Activated CD4-positive, alpha-beta memory T cell treated with anti-CD3 and anti-CD28 coated beads for 36 hours (primary cell): Measurements from ENCODE around the gene LYZ. TPM values are rescaled to one million over a fixed set of nuclear protein-coding genes. Genes with fewer than 3 reads are reported as not detected.
A peak's percentile ranks its signal among the peaks of the same experiment; 100 is the strongest.

Experiments
- CTCF ChIA-PET: fragments of 350-600 bp; sonication (Branson Sonifier 250); formaldehyde crosslinking; loops from one replicate; lab custom pipeline; 2021; ENCODE audit warnings: antibody characterized with exemption, inconsistent platforms; lab: Charles Lee
- POLR2A ChIA-PET: fragments of 350-600 bp; sonication (Branson Sonifier 250); formaldehyde crosslinking; loops from one replicate; lab custom pipeline; 2021; ENCODE audit warnings: antibody characterized with exemption; lab: Charles Lee
- DNase-seq: peaks from one replicate; pipeline ENCODE4 v3.0.0-alpha.2; 2020
- H3K27ac Mint-ChIP-seq: one replicate; pipeline ENCODE4 v1.8.0; 2021; ENCODE audit warnings: mixed read lengths
- H3K27me3 Mint-ChIP-seq: one replicate; pipeline ENCODE4 v1.8.0; 2021; ENCODE audit warnings: mixed read lengths
- H3K36me3 Mint-ChIP-seq: one replicate; pipeline ENCODE4 v1.8.0; 2021; ENCODE audit warnings: mixed read lengths
- H3K4me1 Mint-ChIP-seq: one replicate; pipeline ENCODE4 v1.8.0; 2021; ENCODE audit warnings: low read depth, mixed read lengths
- H3K4me3 Mint-ChIP-seq: one replicate; pipeline ENCODE4 v1.8.0; 2021; ENCODE audit warnings: mild to moderate bottlenecking, mixed read lengths
- H3K9me3 Mint-ChIP-seq: one replicate; pipeline ENCODE4 v1.8.0; 2021; ENCODE audit warnings: mixed read lengths
- intact Hi-C: fragments of 100-400 bp; cut with micrococcal nuclease; formaldehyde crosslinking; loops from one replicate; pipeline ENCODE4 v1.15.1; 2023
- total RNA-seq, 2 experiments: library from RNA; stranded (reverse); gene quantifications; one replicate each; pipeline ENCODE4 v1.2.3, GENCODE V29; 2021

The LYZ gene
- total RNA-seq, 2 experiments from 2014 or later = not detected

DNA sequence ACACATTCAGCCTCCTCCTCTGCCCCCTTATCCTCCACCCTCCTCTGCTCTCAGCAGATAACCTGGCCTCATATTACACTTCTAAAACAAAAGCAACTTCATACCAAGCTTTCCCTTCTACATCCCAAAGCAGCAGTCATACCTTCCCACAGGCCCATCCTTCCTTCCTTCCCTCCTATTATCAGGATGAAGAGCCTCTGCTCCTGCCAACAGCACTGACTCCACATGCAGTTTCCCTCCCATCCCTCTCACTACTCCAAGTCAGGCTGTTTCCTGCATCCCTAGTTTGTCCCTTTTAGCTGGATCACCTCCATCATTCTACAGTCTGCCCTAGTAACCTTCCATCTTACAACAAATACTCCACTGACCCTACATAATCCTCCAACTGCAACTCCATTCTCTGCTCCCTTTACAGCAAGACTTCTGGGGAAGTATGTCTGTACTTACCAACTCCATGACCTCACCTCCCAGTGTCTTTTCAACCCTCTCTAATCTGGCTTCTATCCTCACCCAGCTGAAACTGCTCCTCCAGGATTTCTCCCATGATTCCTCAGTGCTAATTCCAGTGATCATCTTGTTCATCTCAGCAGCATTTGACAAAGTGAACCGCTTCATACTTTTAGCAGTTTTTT, 6.5 kb downstream of the LYZ start:
- Mint-ChIP-seq H3K9me3 (no peaks in the 10 kb centered on the region), H3K4me1 (peaks cover 17% of the 10 kb centered on the region), H3K27me3 (no peaks in the 10 kb centered on the region), H3K4me3 (no peak overlapping the region), H3K36me3 (no peaks in the 10 kb centered on the region), H3K27ac (no peak overlapping the region)
- intact Hi-C loops = loop anchor here (5.0 kb wide), 1 partner anchor 62 kb away; no protein-coding TSS in a partner anchor
- ChIA-PET POLR2A (no interaction called here), CTCF (interaction anchor here (1.1 to 4.0 kb wide), 3 partner anchors 216 to 375 kb away, joined by 3 to 17 read pairs (median 13); no protein-coding TSS in a partner anchor)
- no peak for DNase-seq

DNA sequence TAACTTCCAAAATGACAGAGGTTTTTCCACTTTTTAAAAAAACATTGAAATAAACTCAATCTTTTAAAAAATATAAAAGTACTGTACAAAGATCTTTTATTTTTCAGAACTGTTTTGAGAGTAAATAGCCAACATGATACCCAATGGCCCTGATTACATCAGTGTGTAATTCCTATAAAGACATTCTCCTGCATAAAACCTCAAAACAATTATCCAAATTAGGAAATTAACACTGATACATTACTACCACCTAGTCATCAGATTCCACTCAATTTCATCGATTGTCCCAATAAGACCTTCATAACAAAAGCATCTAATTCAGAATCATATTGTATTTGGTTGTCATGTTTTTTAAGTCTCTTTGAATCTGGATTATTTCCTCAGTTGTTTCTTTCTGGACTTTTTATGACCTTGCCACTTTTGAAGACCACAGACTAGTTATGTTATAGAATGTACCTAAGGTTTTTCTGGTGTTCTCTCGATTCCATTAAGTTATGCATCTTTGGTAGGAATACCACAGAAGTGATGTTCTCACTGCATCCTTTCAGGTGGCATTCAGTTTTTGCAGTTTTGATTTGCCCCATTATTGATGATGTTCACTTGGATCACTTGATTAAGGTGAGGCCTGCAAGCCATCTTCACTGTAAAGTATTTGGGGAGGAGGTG, 7.3 kb downstream of the LYZ start:
- Mint-ChIP-seq H3K36me3 (peaks cover 4% of the 10 kb centered on the region), H3K4me1 (peaks cover 21% of the 10 kb centered on the region), H3K27ac (no peak overlapping the region), H3K27me3 (no peaks in the 10 kb centered on the region), H3K4me3 (no peak overlapping the region), H3K9me3 (no peaks in the 10 kb centered on the region)
- intact Hi-C loops = loop anchor here (5.0 kb wide), 1 partner anchor 63 kb away; no protein-coding TSS in a partner anchor
- no peak for DNase-seq
- ChIA-PET CTCF (interaction anchor here (3.6 to 3.8 kb wide), 2 partner anchors 216 to 284 kb away, joined by 48 to 76 read pairs; no protein-coding TSS in a partner anchor), POLR2A (no interaction called here)

DNA sequence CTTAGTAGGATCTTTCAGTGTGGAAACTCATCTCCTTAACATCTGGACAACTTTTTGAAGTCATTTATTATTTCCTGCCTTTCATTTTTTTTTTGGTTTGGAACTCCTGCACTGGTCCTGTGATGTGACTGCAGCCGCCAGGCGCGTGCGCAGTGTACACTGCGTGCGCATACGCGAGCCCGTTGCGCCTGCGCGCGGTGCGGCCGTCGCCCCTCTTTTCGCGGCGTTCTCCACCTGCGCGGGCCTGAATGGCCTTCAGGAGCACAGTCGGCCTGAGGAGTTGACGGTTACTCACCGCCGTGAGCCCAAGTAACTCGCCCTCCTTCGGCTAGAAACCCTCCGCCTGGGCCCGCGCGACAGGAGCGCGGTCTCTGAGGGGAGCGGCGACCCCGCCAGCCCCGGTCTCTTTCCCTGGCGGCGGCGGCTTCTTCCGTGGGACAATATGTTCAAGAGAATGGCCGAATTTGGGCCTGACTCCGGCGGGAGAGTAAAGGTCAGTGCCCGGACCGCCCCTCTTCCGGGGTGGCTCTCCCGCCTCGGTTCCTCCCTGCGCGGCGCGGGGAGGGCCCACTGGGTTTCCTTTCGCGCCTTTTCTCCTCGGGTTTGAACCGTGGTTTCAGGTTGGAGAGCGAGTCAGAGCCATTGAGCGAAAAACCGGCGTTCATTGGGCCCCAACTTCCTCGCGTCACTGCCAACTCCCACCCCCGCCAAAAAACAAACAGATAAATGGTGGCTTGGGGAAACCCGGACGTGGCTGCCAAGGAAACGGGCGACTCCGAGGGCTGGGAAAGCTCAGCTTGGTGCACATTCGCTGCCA, 11.6 kb downstream of the LYZ start, which contains the start of gene YEATS4:
TSS of gene YEATS4 (plus strand) at position 213 of the 817 bp plus-strand sequence. CDS start at position 443, 230 bp downstream.
- Mint-ChIP-seq H3K4me3 (peak within 1 kb of the TSS; percentile 76), H3K4me1 (peaks cover 32% of the 10 kb centered on the region), H3K27ac (peak within 1 kb of the TSS; percentile 94), H3K27me3 (no peaks in the 10 kb centered on the region), H3K36me3 (peaks cover 15% of the 10 kb centered on the region), H3K9me3 (no peaks in the 10 kb centered on the region)
- peak; percentile 95 for DNase-seq
- CTCF ChIA-PET = interaction anchor here (0.6 to 2.0 kb wide), 5 partner anchors 22 to 227 kb away, joined by 3 to 9 read pairs (median 3); partner anchors contain the start of gene FRS2
- intact Hi-C loops = loop anchor here (1.0 to 5.0 kb wide), 8 partner anchors 28 to 1007 kb away; partner anchors contain the start of genes CNOT2, CPSF6, FRS2 and KCNMB4
- POLR2A ChIA-PET = interaction anchor here (0.6 to 1.4 kb wide), 5 partner anchors 30 to 211 kb away, joined by 3 to 10 read pairs (median 4); partner anchors contain the start of gene FRS2

DNA sequence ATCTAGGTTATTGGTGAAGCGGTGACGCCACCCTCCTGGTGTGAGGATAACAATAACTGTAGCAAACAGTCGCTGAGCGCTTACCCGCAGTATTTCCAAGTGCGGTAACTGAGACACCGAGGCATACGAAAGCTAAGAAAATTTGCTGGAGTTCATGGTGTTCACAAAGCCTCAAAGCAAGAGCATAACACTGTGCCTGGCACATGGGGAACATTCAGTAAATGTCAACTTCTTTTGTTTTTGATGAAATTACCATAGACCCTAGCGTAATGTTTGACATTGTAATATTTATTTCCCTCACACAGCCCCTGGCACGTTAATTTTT, 12.1 kb downstream of the LYZ start:
- H3K27me3 Mint-ChIP-seq = no peaks in the 10 kb centered on the region
- peaks cover 15% of the 10 kb centered on the region for H3K36me3 Mint-ChIP-seq
- CTCF ChIA-PET = interaction anchor here (0.6 to 1.5 kb wide), 3 partner anchors 21 to 227 kb away, joined by 3 to 7 read pairs (median 3); no protein-coding TSS in a partner anchor
- H3K9me3 Mint-ChIP-seq = no peaks in the 10 kb centered on the region
- H3K4me1 Mint-ChIP-seq = peaks cover 32% of the 10 kb centered on the region
- POLR2A ChIA-PET = interaction anchor here (0.6 to 1.2 kb wide), 4 partner anchors 30 to 110 kb away, joined by 3 to 10 read pairs (median 4); partner anchors contain the start of gene FRS2
- no peak for DNase-seq
- peak overlapping the region; percentile 76 for H3K4me3 Mint-ChIP-seq
- H3K27ac Mint-ChIP-seq = peak overlapping the region; percentile 94
- intact Hi-C loops = loop anchor here (1.0 kb wide), 1 partner anchor 121 kb away; the partner anchor contains the start of gene CPSF6

DNA sequence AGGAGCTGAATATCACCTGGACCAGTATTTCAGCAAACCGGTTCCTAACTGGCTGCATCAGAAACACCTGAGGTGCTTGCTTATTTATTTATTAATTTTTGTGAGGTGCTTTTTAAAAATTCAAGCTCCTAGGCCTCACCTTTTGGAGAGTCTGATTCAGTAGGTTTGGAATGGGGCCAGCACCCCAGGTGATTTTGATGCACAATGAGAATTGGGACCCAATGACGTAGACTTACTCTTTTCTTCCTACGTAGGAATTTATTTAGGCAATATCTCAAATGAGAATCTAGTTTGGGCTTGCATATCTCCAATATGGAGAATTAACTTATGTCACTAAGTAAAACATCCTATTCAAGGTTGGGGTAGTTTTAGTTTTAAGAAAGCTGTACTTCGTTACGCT, 18.6 kb downstream of the LYZ start:
- intact Hi-C loops = no loop called here
- no peak overlapping the region for H3K4me3 Mint-ChIP-seq
- ChIA-PET POLR2A (no interaction called here), CTCF (interaction anchor here (1.3 kb wide), 1 partner anchor 9 kb away, joined by 4 read pairs; no protein-coding TSS in a partner anchor)
- peaks cover 39% of the 10 kb centered on the region for H3K36me3 Mint-ChIP-seq
- H3K4me1 Mint-ChIP-seq = peaks cover 11% of the 10 kb centered on the region
- H3K9me3 Mint-ChIP-seq = no peaks in the 10 kb centered on the region
- no peak overlapping the region for H3K27ac Mint-ChIP-seq
- DNase-seq = no peak
- H3K27me3 Mint-ChIP-seq = no peaks in the 10 kb centered on the region

DNA sequence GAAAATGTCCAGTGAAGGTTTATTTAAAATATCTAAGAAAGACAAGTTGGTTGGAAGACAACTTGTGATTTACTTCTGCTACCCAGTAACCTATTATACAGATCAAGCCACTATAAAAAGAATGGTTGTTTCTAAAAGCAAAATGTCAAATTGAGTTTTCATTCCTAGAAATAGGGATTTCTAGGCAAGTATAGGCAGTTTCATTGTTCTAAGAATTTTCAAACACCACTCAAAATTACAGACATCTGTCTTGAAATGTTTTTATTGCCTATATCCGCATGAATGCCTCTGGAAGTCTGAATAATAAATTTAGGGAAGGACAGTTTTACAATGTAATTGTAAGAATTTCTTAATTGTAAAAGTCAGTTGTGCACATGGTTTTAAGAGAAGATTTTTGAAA, 20.0 kb downstream of the LYZ start:
- Mint-ChIP-seq H3K9me3 (no peaks in the 10 kb centered on the region), H3K4me1 (peaks cover 11% of the 10 kb centered on the region), H3K27ac (no peak overlapping the region), H3K4me3 (no peak overlapping the region), H3K27me3 (no peaks in the 10 kb centered on the region), H3K36me3 (peaks cover 49% of the 10 kb centered on the region)
- ChIA-PET CTCF (interaction anchor here (0.6 kb wide), 1 partner anchor 203 kb away, joined by 4 read pairs; no protein-coding TSS in a partner anchor), POLR2A (no interaction called here)
- intact Hi-C loops = no loop called here
- no peak for DNase-seq

DNA sequence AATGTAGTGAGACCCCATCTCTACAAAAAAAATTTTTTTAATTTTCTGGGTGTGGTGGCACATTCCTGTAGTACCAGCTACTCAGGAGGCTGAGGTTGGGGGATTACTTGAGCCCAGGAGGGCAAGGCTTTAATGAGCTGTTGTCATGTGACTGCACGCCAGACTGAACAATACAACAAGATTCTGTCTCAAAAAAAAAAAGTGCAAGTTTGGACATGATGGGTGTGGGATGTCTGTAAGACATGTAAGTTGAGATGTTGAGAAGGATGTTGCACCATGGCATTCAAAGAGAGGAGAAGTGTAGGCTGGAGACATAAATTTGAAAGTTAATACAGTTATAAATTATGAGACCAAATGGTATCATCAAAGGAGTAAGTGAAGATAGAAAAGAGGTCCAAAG, 34.9 kb downstream of the LYZ start:
- CTCF ChIA-PET = no interaction called here
- Mint-ChIP-seq H3K4me1 (peaks cover 11% of the 10 kb centered on the region), H3K9me3 (no peaks in the 10 kb centered on the region), H3K36me3 (peaks cover 36% of the 10 kb centered on the region), H3K27me3 (no peaks in the 10 kb centered on the region), H3K4me3 (no peak overlapping the region), H3K27ac (no peak overlapping the region)
- POLR2A ChIA-PET = no interaction called here
- no peak for DNase-seq
- intact Hi-C loops = no loop called here

DNA sequence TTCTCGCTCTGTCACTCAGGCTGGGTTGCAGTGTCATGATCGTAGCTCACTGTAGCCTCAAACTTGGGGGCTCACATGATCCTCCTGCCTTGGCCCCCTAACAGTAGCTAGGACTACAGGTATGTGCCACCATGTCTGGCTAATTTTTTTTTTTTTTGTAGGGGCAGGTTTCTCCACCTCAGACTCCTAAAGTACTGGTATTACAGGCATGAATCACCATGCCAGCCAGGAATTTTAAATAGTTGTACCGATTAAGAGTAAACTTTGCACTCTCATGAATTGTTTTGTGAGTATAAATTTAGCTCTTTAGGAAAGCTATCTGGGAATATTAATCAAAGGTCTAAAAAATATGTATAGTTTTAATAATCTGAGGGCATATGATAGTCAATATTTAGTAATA, 36.9 kb downstream of the LYZ start:
- CTCF ChIA-PET = interaction anchor here (1.9 to 6.1 kb wide), 2 partner anchors 186 to 254 kb away, joined by 8 to 45 read pairs; no protein-coding TSS in a partner anchor
- intact Hi-C loops = no loop called here
- H3K4me1 Mint-ChIP-seq = peaks cover 11% of the 10 kb centered on the region

DNA sequence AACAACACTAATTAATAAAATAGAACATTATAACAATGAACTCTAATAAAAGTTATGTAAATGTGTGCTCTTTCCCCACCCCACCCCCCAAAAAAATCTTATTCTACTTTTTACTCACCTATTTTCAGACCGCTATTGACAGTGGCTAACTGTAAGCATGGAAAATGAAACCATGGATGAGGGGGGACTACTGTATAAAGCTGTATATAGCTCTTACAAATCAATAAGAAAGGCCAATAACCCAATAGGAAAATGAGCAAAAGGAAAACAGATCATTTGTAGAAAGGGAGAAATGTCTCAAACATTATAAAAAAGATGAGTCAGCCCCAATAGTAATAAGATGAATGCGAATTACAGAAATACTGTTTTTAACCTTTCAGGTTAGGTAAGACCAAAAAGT, 38.7 kb downstream of the LYZ start:
- CTCF ChIA-PET = interaction anchor here (1.0 to 6.1 kb wide), 3 partner anchors 29 to 200 kb away, joined by 3 to 45 read pairs (median 9); no protein-coding TSS in a partner anchor
- POLR2A ChIA-PET = no interaction called here
- Mint-ChIP-seq H3K27me3 (no peaks in the 10 kb centered on the region), H3K36me3 (peaks cover 37% of the 10 kb centered on the region), H3K4me3 (no peak overlapping the region), H3K9me3 (no peaks in the 10 kb centered on the region), H3K27ac (no peak overlapping the region), H3K4me1 (peaks cover 15% of the 10 kb centered on the region)
- DNase-seq = no peak
- intact Hi-C loops = no loop called here

More for the DNA sequence above, 36.9 kb downstream of the LYZ start:
- DNase-seq = no peak
- H3K36me3 Mint-ChIP-seq = peaks cover 30% of the 10 kb centered on the region
- no peak overlapping the region for H3K27ac Mint-ChIP-seq
- H3K4me3 Mint-ChIP-seq = no peak overlapping the region
- no peaks in the 10 kb centered on the region for H3K27me3 Mint-ChIP-seq
- H3K9me3 Mint-ChIP-seq = no peaks in the 10 kb centered on the region
- POLR2A ChIA-PET = no interaction called here

DNA sequence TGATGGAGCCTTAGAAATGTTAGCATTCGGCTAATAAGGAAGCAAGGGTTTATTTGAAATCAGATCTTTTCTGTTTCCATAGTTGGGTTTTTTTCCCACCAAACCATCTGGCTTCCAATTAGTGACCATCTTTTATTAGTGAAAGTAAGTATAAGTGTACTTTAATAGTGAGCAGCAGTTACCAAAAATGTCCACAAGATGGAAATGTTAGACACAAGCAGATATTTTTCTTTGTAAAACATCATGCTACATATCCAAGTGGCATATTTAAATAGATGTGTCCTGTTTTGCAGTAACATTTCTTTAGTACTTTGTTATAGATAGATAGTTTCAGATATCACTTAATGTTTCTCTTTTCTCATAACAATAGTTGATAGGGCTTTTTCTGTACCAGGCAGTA, 40.2 kb downstream of the LYZ start:
- intact Hi-C loops = no loop called here
- Mint-ChIP-seq H3K4me1 (peaks cover 21% of the 10 kb centered on the region), H3K27me3 (no peaks in the 10 kb centered on the region), H3K27ac (no peak overlapping the region), H3K36me3 (peaks cover 36% of the 10 kb centered on the region), H3K4me3 (no peak overlapping the region), H3K9me3 (no peaks in the 10 kb centered on the region)
- DNase-seq = no peak
- ChIA-PET POLR2A (no interaction called here), CTCF (interaction anchor here (0.6 to 6.1 kb wide), 3 partner anchors 31 to 252 kb away, joined by 3 to 45 read pairs (median 9); no protein-coding TSS in a partner anchor)

DNA sequence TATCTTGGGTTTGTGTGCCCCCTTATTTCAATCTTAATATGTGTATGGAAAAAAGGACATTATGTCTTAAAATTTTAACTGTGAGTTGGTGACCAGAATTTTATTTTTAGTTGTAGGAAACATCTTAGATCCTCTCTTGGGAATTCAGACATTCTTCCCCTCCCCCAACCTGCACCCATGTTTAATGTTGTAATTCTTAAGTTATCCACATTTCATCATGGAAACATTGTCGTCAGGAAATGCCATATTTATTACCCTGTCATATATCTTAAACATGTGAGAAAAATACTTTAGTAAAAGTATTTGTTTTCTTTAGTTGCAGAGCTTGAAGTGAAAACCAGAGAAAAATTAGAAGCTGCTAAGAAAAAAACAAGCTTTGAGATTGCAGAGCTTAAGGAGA, 41.6 kb downstream of the LYZ start:
- Mint-ChIP-seq H3K4me3 (no peak overlapping the region), H3K9me3 (no peaks in the 10 kb centered on the region), H3K27me3 (no peaks in the 10 kb centered on the region), H3K4me1 (peaks cover 21% of the 10 kb centered on the region), H3K36me3 (peaks cover 37% of the 10 kb centered on the region), H3K27ac (no peak overlapping the region)
- POLR2A ChIA-PET = no interaction called here
- intact Hi-C loops = loop anchor here (10.0 kb wide), 1 partner anchor 825 kb away; no protein-coding TSS in a partner anchor
- CTCF ChIA-PET = interaction anchor here (0.6 to 6.1 kb wide), 2 partner anchors 181 to 204 kb away, joined by 3 to 45 read pairs; no protein-coding TSS in a partner anchor
- DNase-seq = no peak
